HFF-Myc (cell line): ENCODE results near the gene ATAD2B.

ENCODE experiments used
- DNase-seq: peaks from one replicate; pipeline ENCODE4 v3.0.0-alpha.2; 2011; ENCODE audit warnings: low read depth; ENCODE audit errors: extremely low read depth
- H3K4me3 ChIP-seq: replicated peaks from 2 replicates; pipeline ENCODE4 v1.5.1; 2011; ENCODE audit warnings: low read depth, mild to moderate bottlenecking, control low read depth, low read length
- TF ChIP-seq, protein P1 (sequence below): IDR thresholded peaks from 2 replicates; pipeline ENCODE4 v1.5.1; 2012; ENCODE audit warnings: mild to moderate bottlenecking, low read depth, low read length, control low read depth; ENCODE audit errors: missing control alignments

ATAD2B gene

DNA sequence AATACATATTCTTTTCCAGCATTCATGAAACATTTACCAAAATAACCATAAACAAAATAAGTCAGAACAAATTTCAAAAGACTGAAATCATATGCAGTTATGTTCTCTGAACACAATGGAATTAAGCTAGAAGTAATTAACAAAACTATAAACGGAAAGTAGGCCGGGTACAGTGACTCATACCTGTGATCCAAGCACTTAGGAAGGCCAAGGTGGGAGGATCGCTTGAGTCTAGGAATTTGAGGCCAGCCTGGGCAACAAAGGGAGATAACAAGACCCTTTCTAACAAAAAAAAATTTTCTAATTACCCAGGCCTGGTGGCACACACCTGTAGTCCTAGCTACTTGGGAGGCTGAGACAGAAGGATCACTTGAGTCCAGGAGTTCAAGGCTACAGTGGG is 14.9 kb downstream of the ATAD2B start:
- no peak overlapping the region for H3K4me3 ChIP-seq
- TF ChIP-seq, protein P1, sequence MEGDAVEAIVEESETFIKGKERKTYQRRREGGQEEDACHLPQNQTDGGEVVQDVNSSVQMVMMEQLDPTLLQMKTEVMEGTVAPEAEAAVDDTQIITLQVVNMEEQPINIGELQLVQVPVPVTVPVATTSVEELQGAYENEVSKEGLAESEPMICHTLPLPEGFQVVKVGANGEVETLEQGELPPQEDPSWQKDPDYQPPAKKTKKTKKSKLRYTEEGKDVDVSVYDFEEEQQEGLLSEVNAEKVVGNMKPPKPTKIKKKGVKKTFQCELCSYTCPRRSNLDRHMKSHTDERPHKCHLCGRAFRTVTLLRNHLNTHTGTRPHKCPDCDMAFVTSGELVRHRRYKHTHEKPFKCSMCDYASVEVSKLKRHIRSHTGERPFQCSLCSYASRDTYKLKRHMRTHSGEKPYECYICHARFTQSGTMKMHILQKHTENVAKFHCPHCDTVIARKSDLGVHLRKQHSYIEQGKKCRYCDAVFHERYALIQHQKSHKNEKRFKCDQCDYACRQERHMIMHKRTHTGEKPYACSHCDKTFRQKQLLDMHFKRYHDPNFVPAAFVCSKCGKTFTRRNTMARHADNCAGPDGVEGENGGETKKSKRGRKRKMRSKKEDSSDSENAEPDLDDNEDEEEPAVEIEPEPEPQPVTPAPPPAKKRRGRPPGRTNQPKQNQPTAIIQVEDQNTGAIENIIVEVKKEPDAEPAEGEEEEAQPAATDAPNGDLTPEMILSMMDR = no peak
- DNase-seq = no peak

DNA sequence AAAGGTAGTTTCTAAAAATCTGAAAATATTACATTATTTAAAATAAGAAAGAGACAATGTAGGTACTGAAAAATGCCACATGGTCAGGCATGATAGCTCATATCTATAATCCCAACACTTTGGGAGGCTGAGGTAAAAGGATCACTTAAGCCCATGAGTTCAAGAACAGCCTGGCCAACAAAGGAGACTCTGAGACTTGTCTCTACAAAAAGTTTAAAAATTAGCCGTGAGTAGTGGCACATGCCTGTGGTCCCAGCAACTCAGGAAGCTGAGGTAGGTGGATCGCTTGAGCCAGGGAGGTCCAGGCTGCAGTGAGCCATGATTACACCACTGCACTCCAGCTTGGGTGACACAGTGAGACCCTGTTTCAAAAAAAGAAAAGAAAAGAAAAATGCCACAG is 21.8 kb downstream of the ATAD2B start:
- TF ChIP-seq, protein P1 = no peak
- H3K4me3 ChIP-seq = no peak overlapping the region
- DNase-seq = no peak

DNA sequence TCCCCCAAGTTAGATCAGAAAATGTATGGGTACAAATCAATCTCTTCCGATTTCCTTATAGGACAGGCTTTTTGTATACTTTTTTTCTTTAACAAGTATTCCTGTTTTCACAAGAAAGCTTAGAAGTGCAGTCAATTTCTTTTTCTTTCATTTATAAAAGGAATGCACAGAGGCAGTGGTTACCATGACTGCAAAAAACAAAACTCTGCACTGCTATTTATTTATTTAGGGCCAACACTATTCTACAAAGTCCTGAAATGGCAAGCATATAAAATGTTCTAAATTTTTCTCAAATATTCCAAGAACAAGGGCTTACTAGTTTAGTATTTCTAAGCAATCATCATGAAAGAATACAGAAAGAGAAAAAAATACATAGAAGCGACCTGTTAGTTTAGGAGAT is 22.2 kb downstream of the ATAD2B start:
- TF ChIP-seq, protein P1 = no peak
- H3K4me3 ChIP-seq = no peak overlapping the region
- no peak for DNase-seq

DNA sequence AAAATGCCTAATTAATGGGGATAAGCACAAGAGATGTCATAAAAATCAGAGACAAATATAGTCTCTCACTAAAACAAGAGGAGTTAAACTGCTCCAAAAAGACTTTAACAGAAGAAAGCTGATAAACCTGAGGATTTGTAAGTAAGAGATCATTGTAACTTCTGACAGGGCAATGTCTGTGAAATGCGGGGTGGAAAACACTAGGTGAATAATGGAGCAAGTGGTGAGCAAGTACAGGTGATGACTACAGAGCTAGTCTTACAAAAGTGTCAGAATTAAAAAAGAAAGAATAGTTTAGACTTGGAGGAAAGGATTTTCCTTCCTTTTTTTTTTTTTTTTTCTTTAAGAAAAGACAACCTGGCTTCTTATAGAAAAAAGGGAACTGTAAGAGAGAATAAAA is 22.7 kb downstream of the ATAD2B start:
- no peak overlapping the region for H3K4me3 ChIP-seq
- no peak for DNase-seq
- TF ChIP-seq, protein P1 = no peak

DNA sequence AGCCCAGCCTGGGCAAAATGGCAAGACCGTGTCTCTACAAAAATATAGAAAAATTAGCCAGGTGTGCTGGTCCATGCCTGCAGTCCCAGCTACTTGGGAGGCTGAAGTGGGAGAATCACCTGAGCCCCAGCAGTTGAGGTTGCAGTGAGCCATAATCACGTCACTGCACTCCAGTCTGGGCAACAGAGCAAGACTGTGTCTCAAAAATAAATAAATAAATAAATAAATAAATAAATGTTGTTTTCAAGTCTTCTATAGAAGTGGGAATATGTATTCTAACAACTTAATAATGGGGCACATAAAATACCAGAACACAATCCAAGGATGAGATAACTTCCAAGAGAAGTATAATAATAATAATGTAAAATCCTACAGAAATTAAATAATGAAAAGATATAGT is 23.9 kb downstream of the ATAD2B start:
- TF ChIP-seq, protein P1 = no peak
- no peak overlapping the region for H3K4me3 ChIP-seq
- no peak for DNase-seq

DNA sequence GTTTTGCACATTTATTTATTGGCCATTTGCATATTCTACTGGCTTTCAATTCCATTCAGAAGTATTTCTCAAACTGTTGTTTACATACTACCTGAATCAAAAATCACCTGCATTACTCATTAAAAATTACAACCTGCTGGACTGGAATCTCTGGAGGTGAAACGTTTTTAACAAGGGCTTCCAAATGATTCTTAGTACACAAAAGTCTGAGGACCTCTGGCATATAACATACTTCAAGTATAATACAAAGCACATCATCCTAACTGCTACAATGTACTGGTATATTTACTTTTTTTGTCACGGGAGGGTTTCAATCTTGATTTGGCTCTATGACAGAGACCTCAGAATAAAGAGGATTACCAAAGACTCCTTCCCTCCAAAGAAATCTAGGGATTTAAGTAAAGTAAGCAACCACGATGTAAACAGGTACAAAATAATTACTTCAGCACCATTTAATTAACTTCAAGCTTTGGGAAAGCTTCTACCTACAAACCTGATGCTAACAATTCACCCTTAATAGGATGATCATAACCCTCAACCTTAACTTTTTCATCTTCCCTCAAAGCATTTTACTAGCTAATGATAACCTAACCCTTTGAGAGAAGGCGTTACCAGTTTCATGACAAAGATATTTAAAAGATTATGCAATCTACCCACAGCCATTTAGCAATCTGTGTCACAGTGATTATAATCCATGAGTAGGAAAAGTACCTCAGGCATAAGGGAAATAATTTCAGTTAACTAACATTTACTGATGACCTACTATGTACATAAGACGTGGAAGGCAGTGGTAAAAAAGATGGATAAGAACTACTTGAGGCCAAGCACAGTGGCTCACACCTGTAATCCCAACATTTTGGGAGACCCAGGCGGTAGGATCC is 24.7 kb downstream of the ATAD2B start:
- no peak for DNase-seq
- TF ChIP-seq, protein P1 = no peak
- H3K4me3 ChIP-seq = no peak overlapping the region
